Fibroblast of upper back skin (primary cell): ENCODE data around the gene TADA3.

Source experiments
- DNase-seq: peaks from one replicate; pipeline ENCODE4 v3.0.0-alpha.2; 2013

Gene TADA3

DNA sequence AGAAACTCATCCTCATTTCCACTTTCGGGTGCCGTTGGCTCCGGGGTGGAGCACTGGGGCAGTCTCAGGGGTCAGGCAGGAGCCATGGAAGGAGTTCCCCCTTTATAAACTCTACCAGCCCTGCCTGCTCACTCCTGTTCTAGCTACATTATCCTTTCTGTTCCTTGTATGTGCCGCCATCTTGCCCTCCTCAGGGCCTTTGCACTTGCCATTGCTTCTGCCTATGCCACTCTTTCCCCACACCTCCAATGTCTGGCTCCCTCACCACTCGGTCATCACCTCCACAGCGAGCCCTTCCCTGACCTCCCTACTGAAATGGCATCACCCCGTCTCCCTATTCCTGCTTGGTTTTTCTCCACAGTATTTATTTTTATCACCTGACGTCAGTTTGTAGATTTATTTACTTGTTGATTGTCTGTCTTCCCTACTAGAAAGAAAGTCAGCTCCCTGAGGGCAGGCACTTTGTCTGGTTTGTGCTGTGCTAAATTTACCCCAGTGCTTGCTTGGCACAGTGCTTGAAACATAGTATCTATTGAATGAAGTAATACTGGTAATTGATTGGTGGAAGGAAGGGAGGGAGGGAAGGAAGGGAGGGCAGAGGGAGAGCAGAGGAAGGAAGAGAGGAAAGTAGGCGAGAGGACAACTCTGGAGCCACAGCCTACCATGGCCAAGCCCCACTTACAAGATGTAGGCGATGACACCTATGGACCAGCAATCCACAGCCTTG lies 31.3 kb downstream of the TADA3 start:
- DNase-seq: no peak

- no peak for DNase-seq
These were observed 34.8 kb downstream of the TADA3 start for GRCh38 chr3:9757427-9757826.

GRCh38 chr3:9754678-9755077 lies 37.6 kb downstream of the TADA3 start:
- no peak for DNase-seq

- DNase-seq: no peak
These were observed 41.5 kb downstream of the TADA3 start for GRCh38 chr3:9750556-9751411.

DNA sequence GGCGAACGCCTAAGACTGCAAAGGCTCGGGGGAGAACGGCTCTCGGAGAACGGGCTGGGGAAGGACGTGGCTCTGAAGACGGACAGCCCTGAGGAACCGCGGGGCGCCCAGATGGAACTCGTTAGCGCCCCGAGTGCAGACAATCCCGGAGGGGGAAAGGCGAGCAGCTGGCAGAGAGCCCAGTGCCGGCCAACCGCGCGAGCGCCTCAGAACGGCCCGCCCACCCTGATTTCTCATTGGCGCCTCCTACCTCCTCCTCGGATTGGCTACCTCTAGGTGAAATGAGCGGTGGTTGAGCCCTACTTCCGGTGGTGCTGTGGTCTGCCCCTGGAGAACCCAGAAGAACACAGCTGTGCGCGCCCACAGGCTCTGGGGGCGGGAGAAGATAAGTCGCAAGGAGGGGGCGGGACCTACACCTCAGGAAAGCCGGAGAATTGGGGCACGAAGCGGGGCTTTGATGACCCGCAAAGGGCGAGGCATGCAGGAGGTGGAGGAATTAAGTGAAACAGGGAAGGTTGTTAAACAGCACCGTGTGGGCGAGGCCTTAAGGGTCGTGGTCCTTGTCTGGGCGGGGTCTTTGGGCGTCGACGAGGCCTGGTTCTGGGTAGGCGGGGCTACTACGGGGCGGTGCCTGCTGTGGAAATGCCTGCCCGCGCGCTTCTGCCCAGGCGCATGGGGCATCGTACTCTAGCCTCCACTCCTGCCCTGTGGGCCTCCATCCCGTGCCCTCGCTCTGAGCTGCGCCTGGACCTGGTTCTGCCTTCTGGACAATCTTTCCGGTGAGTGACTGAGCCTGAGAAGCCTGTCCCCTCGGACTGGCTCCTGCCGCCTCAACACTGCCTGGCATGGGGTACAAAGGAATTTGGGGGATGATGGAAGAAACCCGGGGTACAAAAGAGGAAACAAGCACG lies 42.4 kb downstream of the TADA3 start, which contains the start of gene OGG1:
Gene OGG1, plus strand, starts transcription at position 308 of the 911 bp plus-strand sequence. Its CDS starts 335 bp downstream, at position 643.
- DNase-seq: peak; percentile 99

- no peak for DNase-seq
These were observed 43.0 kb downstream of the TADA3 start for GRCh38 chr3:9749296-9749644.

DNA sequence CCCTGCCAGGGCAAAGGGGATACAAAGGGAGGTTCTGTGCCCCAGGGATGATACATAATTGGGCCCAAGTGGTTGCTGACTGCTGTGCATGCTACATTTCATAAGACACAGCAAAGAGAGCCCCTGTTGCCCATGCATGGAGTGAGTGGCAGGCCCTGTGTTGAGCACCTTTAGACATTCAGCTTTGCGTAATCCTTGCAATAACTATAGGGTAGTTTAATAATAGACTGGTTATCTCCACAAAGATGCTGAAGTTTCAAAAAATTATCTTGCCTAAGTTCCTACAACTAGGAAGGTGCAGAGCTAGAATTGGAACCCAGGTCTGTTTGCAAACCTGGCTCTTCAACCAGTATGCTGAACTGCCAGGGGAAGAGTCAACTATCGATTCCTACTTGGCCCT lies 44.2 kb downstream of the TADA3 start:
- DNase-seq: no peak

GRCh38 chr3:9747267-9747666 lies 45.0 kb downstream of the TADA3 start:
- DNase-seq: peak; percentile 13

GRCh38 chr3:9746330-9746729 lies 45.9 kb downstream of the TADA3 start:
- DNase-seq: peak; percentile 87

GRCh38 chr3:9745521-9745920 lies 46.8 kb downstream of the TADA3 start:
- DNase-seq: no peak

DNA sequence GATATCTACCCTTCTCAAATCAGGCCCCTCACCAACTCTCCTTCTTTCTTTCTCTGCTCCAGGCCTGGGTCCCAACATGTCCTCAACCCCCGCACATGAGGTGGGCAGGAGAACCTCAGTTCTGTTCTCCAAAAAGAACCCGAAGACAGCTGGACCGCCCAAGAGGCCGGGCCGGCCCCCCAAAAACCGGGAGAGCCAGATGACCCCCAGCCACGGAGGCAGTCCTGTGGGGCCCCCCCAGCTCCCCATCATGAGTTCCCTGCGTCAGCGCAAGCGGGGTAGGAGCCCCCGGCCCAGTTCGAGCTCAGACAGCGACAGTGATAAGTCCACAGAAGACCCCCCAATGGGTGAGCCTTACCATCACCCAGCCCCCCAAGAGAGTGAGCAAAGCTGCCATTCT lies 48.1 kb downstream of the TADA3 start:
- DNase-seq: no peak

DNA sequence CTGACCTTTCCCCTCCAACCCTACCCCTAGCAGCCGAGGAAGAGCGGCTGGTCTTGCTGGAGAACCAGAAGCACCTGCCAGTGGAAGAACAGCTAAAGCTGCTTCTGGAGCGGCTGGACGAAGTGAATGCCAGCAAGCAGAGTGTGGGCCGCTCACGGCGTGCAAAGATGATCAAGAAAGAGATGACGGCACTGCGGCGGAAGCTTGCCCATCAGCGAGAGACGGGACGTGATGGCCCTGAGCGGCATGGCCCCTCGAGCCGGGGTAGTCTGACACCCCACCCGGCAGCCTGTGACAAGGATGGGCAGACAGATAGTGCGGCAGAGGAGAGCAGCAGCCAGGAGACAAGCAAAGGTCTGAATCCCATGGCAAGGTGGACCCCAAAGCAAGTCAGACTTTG lies 48.7 kb downstream of the TADA3 start:
- DNase-seq: no peak

DNA sequence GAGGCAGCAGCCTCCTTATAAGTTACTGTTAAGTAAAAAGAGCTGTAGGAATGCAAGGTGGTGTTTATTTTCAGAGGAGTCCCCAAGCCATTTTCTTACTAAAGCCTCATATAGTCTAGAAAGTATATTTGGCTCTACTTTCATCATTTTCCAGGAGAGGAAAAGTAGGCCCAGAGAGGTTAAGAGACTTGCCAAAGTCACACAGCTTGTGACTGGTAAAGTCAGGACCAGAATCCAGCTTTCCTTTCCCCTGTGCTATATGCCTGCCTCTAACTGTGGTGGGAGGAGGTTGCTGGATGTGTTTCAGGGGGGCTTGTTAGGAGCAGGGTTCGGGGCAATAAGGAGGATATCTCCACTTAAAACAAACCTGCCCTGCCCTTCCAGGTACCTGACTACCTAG lies 49.7 kb downstream of the TADA3 start:
- no peak for DNase-seq

DNA sequence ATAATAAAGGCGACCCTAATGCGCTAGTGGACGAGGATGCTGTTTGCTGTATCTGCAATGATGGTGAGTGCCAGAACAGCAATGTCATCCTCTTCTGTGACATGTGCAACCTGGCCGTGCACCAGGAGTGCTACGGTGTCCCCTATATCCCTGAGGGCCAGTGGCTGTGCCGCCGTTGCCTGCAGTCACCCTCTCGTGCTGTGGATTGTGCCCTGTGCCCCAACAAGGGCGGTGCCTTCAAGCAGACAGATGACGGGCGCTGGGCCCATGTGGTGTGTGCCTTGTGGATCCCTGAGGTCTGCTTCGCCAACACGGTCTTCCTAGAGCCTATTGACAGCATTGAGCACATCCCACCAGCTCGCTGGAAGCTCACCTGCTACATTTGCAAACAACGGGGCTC lies 53.1 kb downstream of the TADA3 start:
- DNase-seq: no peak

DNA sequence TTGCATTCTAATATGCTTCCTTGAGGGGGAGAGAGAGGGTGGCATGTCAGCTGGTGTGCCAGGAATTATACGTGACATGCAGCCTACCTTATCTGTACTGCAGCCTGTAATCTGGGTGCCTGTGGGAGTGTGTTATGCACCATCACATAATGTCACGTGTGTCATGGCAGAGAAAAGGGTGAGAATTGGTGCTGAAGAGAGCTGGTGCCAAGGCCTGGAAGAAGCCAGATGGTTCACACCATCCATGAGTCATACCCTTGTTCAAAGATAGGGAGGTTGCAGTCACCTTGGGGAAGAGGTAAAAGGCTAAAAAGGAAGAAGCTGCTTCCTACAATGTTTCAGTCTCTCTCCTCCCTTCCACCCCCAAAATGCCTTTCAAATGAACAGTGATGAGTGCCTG lies 55.4 kb downstream of the TADA3 start:
- no peak for DNase-seq

DNA sequence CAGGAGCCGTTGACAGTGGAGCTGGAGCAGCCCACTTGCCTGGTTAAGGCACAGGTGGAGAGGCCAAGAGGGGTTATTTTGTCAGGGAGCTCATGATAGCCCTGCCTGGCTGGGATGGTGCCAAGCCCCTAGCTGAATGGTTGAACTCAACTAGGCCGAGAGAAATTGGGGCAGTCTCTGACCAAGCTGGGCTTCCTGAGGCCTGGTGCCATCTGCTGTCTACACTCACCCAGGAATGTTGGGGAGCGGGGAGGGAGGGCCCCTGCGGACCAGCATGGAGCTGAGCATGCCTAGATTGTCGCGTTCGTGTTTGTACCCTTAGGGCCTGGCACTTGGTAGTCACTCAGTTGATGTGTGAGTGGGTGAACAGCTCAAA lies 59.5 kb downstream of the TADA3 start:
- no peak for DNase-seq

- no peak for DNase-seq
These were observed 60.1 kb downstream of the TADA3 start for GRCh38 chr3:9732080-9732739.

DNA sequence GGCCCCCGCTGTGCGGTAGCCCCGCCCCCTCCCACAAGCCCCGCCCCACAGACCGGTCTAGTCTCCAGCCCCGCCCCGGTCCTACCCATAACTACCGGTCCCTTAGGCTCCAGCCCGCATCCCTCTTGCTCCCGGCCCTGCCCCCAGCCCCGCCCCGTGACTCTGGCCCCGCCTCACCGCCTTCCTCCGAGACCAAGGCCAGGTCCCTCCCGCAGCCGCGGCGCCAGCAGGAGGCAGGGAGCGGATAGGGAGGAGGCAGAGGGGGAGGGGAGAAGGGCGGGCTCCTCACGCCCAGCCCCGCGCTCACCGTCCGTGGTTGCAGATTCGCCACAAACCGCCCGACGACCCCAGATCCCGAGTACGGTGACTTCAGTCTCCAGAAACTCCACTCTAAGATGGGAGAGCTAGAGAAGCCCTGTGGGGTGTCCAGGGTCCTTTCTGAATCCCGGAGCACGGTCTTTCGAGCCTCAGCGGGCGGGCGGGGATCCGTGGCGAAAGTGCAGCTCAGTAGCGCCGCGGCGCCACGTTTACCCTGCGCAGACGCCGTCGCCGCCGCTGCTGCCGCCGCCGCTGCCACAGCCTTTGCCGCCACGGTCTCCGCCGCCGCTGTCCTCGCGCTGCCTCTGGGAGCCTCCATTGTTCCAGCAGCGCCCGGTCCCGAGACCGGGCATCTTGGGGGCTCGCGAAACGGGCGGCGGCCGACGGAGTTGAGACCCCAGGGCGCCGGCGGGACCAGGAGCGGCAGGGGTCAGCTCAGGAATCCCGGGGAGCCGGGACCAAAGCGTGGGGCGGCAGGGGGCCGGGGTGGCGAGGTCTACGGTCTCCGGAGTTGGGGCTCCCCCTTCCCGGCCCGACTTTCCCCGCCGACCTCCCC lies 60.8 kb downstream of the TADA3 start, which contains the start of gene BRPF1:
Gene BRPF1, plus strand, starts transcription at position 530 of the 874 bp plus-strand sequence. CDS start 2,406 bp downstream, outside the sequence.
- peak; percentile 99 for DNase-seq

GRCh38 chr3:9730657-9731205 lies 61.5 kb downstream of the TADA3 start:
- no peak for DNase-seq
